CD4-positive, alpha-beta T cell treated with Interleukin-4 for 1 hour (primary cell): ENCODE results near the gene ARL6IP6.

Experiments
- DNase-seq, 2 donors: peaks; one replicate each; pipeline ENCODE4 v3.0.0-alpha.2; 2020 to 2022

ARL6IP6 gene

DNA sequence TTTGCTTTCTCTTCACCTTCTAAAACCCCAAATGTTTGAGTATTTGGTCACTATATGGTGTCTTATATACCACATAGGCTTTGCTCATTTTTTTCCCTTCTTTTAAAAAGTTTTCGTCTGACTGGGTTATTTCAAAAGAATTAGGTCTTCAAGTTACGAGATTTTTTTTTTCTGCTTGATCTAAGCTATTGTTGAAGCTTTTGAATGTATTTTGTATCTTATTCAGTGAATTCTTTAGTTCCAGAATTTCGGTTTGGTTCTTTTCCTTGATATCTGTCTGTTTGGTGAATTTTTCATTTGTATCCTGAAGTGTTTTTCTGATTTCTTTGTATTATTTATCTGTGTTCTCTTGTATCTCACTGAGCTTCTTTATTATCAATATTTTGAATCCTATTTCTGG is 93.5 kb downstream of the ARL6IP6 start:
- no peak for DNase-seq
